GM23338 (cell line): ENCODE results near the gene KLK15. TPM values are rescaled to one million over a fixed set of nuclear protein-coding genes. Genes with fewer than 3 reads are reported as not detected.

Experiments used
- ATAC-seq: fragments of 200-7000 bp; cut with Tn5 transposase; 3 replicates; pipeline ENCODE4 v1.9.1; 2020
- DNase-seq: peaks from one replicate; pipeline ENCODE4 v3.0.0-alpha.2; 2015; ENCODE audit warnings: low spot score
- H2AFZ ChIP-seq: fragments of 200-600 bp; sonication (generic); 2 replicates; pipeline ENCODE4 v1.8.0; 2016; ENCODE audit warnings: antibody characterized with exemption, mild to moderate bottlenecking, moderate library complexity
- H3F3A ChIP-seq: fragments of 200-600 bp; sonication (generic); replicated peaks from 2 replicates; pipeline ENCODE4 v1.8.0; 2017; ENCODE audit warnings: antibody characterized with exemption, mixed run types, low read depth
- H3K27ac ChIP-seq: fragments of 200-600 bp; sonication (generic); 2 replicates; pipeline ENCODE4 v1.6.1; 2016; ENCODE audit warnings: low read depth
- H3K27me3 ChIP-seq: fragments of 200-600 bp; sonication (generic); 2 replicates; pipeline ENCODE4 v1.8.0; 2016; ENCODE audit warnings: mild to moderate bottlenecking, mixed run types, moderate library complexity; ENCODE audit not compliant: insufficient read depth
- H3K36me3 ChIP-seq: fragments of 200-600 bp; sonication (generic); 2 replicates; pipeline ENCODE4 v1.8.0; 2016; ENCODE audit warnings: mild to moderate bottlenecking; ENCODE audit not compliant: insufficient read depth
- H3K4me1 ChIP-seq: fragments of 200-600 bp; sonication (generic); 2 replicates; pipeline ENCODE4 v1.8.0; 2016; ENCODE audit warnings: mild to moderate bottlenecking, moderate library complexity; ENCODE audit not compliant: insufficient read depth
- H3K4me2 ChIP-seq: fragments of 200-600 bp; sonication (generic); 2 replicates; pipeline ENCODE4 v1.7.1; 2017; ENCODE audit warnings: mixed run types
- H3K4me3 ChIP-seq: fragments of 200-600 bp; sonication (generic); 2 replicates; pipeline ENCODE4 v1.6.1; 2016; ENCODE audit warnings: mixed run types
- H3K79me2 ChIP-seq: fragments of 200-600 bp; sonication (generic); replicated peaks from 2 replicates; pipeline ENCODE4 v1.8.0; 2017; ENCODE audit warnings: mild to moderate bottlenecking; ENCODE audit not compliant: insufficient read depth
- H3K9me2 ChIP-seq: fragments of 200-600 bp; sonication (generic); 2 replicates; pipeline ENCODE4 v1.8.0; 2017; ENCODE audit not compliant: insufficient read depth
- H4K20me1 ChIP-seq: fragments of 200-600 bp; sonication (generic); replicated peaks from 2 replicates; pipeline ENCODE4 v1.8.0; 2017; ENCODE audit warnings: mild to moderate bottlenecking; ENCODE audit not compliant: insufficient read depth
- H3K27ac Mint-ChIP-seq: 2 replicates; pipeline ENCODE4 v1.8.0; 2020; ENCODE audit warnings: inconsistent platforms, mild to moderate bottlenecking, moderate library complexity, mixed read lengths
- H3K27me3 Mint-ChIP-seq: 3 replicates; pipeline ENCODE4 v1.8.0; 2022; ENCODE audit warnings: low read depth, mild to moderate bottlenecking, moderate library complexity, mixed read lengths, inconsistent platforms; ENCODE audit not compliant: insufficient read depth, poor library complexity
- H3K36me3 Mint-ChIP-seq: 3 replicates; pipeline ENCODE4 v1.8.0; 2021; ENCODE audit warnings: low read depth, mild to moderate bottlenecking, inconsistent platforms, moderate library complexity, mixed read lengths
- H3K4me1 Mint-ChIP-seq: 3 replicates; pipeline ENCODE4 v1.8.0; 2020; ENCODE audit warnings: mild to moderate bottlenecking, inconsistent platforms, mixed read lengths
- H3K4me3 Mint-ChIP-seq: 3 replicates; pipeline ENCODE4 v1.8.0; 2021; ENCODE audit warnings: moderate library complexity, mild to moderate bottlenecking, inconsistent platforms, mixed read lengths
- H3K9me3 Mint-ChIP-seq: 3 replicates; pipeline ENCODE4 v1.8.0; 2020; ENCODE audit warnings: moderate library complexity, mild to moderate bottlenecking, inconsistent platforms, mixed read lengths
- ETS1 ChIP-seq: IDR thresholded peaks from 2 replicates; pipeline ENCODE4 v1.6.1; 2016; ENCODE audit warnings: antibody characterized with exemption
- POLR2AphosphoS5 ChIP-seq: IDR thresholded peaks from 2 replicates; pipeline ENCODE4 v1.6.1; 2016; ENCODE audit warnings: antibody characterized with exemption, low read depth
- ZNF462 ChIP-seq: fragments of 250-450 bp; sonication (Bioruptor Pico); IDR thresholded peaks from 2 replicates; pipeline ENCODE4 v1.5.0; 2020; ENCODE audit warnings: mild to moderate bottlenecking, moderate library complexity
- polyA plus RNA-seq: library from polyadenylated mRNA; unstranded; fragments of >200 nt; fragmentation: Nextera tagmentation; extraction: Ambion mirVana; gene quantifications from 2 replicates; pipeline ENCODE4 v1.2.1, GENCODE V29; 2016
- total RNA-seq: library from RNA; depleted of rRNA; stranded (reverse); fragments of >200 nt; shearing (Covaris generic); gene quantifications from 2 replicates; pipeline ENCODE4 v1.2.3, GENCODE V29; 2014

Gene KLK15
- total and polyA plus RNA-seq, 2 experiments from 2014 or later: not detected

GRCh38 chr19:50818859-50819472, 14.4 kb downstream of the KLK15 start:
- no peaks in the 10 kb centered on the region for H3K36me3 ChIP-seq
- Mint-ChIP-seq H3K4me1 (peaks cover 32% of the 10 kb centered on the region), H3K9me3 (peaks cover 19% of the 10 kb centered on the region; the same call in 2 of the 3 replicates), H3K27ac (no peak overlapping the region), H3K4me3 (peak overlapping the region; percentile 79), H3K27me3 (peaks cover 31% of the 10 kb centered on the region), H3K36me3 (peaks cover 3% of the 10 kb centered on the region; the same call in 1 of the 3 replicates)
- peak overlapping the region; percentile 84 for H3K4me3 ChIP-seq
- no peaks in the 10 kb centered on the region for H3K9me2 ChIP-seq
- H4K20me1 ChIP-seq: no peaks in the 10 kb centered on the region
- DNase-seq (no peak), ATAC-seq (no peak)
- no peaks in the 10 kb centered on the region for H3F3A ChIP-seq
- TF ChIP-seq POLR2AphosphoS5: no peak
- H3K4me2 ChIP-seq: peak overlapping the region; percentile 93
- H3K4me1 ChIP-seq: peaks cover 23% of the 10 kb centered on the region
- H2AFZ ChIP-seq: no peak overlapping the region
- H3K27me3 ChIP-seq: peaks cover 45% of the 10 kb centered on the region
- H3K79me2 ChIP-seq: no peaks in the 10 kb centered on the region
- H3K27ac ChIP-seq: no peak overlapping the region

GRCh38 chr19:50817941-50818858, 15.2 kb downstream of the KLK15 start:
- peak overlapping the region; percentile 93 for H3K4me2 ChIP-seq
- peaks cover 3% of the 10 kb centered on the region; the same call in 1 of the 3 replicates for H3K36me3 Mint-ChIP-seq
- peak overlapping the region; percentile 79 for H3K4me3 Mint-ChIP-seq
- H3K36me3 ChIP-seq: no peaks in the 10 kb centered on the region
- H4K20me1 ChIP-seq: no peaks in the 10 kb centered on the region
- H3K27me3 Mint-ChIP-seq: peaks cover 31% of the 10 kb centered on the region
- DNase-seq (peak; percentile 96), ATAC-seq (peak; percentile 87)
- no peaks in the 10 kb centered on the region for H3F3A ChIP-seq
- H3K27me3 ChIP-seq: peaks cover 45% of the 10 kb centered on the region
- H3K27ac ChIP-seq: no peak overlapping the region
- H3K4me3 ChIP-seq: peak overlapping the region; percentile 84
- H3K79me2 ChIP-seq: no peaks in the 10 kb centered on the region
- H3K4me1 ChIP-seq: peaks cover 23% of the 10 kb centered on the region
- peak overlapping the region; percentile 80 for H3K27ac Mint-ChIP-seq
- no peak for TF ChIP-seq ZNF462
- peak; percentile 75 for TF ChIP-seq POLR2AphosphoS5
- no peak for TF ChIP-seq ETS1
- H3K9me2 ChIP-seq: no peaks in the 10 kb centered on the region
- H2AFZ ChIP-seq: peak overlapping the region; percentile 99
- H3K4me1 Mint-ChIP-seq: peaks cover 32% of the 10 kb centered on the region
- peaks cover 19% of the 10 kb centered on the region; the same call in 2 of the 3 replicates for H3K9me3 Mint-ChIP-seq
